Stimulated activated CD8-positive, alpha-beta memory T cell treated with anti-CD3 and anti-CD28 coated beads, Interleukin-15, amount 100 ng/mL, for 1 hour (primary cell): ENCODE results near the gene RIPK4.
"Not testable (repeated sequence)": the region's sequence is repeated elsewhere in the genome, so short reads cannot be mapped to it uniquely, and the experiment has no call there.

Source experiments
- DNase-seq: peaks from one replicate; pipeline ENCODE4 v3.0.0-alpha.2; 2020; ENCODE audit warnings: low read depth

RIPK4 gene

GRCh38 chr21:41714299-41714865 lies 52.5 kb downstream of the RIPK4 start:
- not testable (repeated sequence) for DNase-seq

- no peak for DNase-seq
Observed at GRCh38 chr21:41713495-41714281, 53.2 kb downstream of the RIPK4 start.

GRCh38 chr21:41712730-41713129 lies 54.1 kb downstream of the RIPK4 start:
- DNase-seq: no peak

GRCh38 chr21:41712201-41712600 lies 54.7 kb downstream of the RIPK4 start:
- DNase-seq: no peak

GRCh38 chr21:41711416-41712007 lies 55.3 kb downstream of the RIPK4 start:
- DNase-seq: no peak

GRCh38 chr21:41710823-41711160 lies 56.1 kb downstream of the RIPK4 start:
- no peak for DNase-seq

- no peak for DNase-seq
Observed at GRCh38 chr21:41709965-41710822, 56.7 kb downstream of the RIPK4 start.

GRCh38 chr21:41709166-41709565 lies 57.7 kb downstream of the RIPK4 start:
- DNase-seq: no peak

GRCh38 chr21:41707960-41708330 lies 58.9 kb downstream of the RIPK4 start:
- DNase-seq: no peak

- no peak for DNase-seq
Observed at GRCh38 chr21:41707231-41707959, 59.5 kb downstream of the RIPK4 start.

- DNase-seq: no peak
Observed at GRCh38 chr21:41706678-41707077, 60.2 kb downstream of the RIPK4 start.

GRCh38 chr21:41706263-41706639 lies 60.6 kb downstream of the RIPK4 start:
- DNase-seq: no peak

- DNase-seq: no peak
Observed at GRCh38 chr21:41705546-41706262, 61.1 kb downstream of the RIPK4 start.

GRCh38 chr21:41703857-41704501 lies 62.9 kb downstream of the RIPK4 start:
- no peak for DNase-seq

GRCh38 chr21:41701749-41702148 lies 65.1 kb downstream of the RIPK4 start:
- DNase-seq: no peak

- no peak for DNase-seq
Observed at GRCh38 chr21:41699311-41699710, 67.5 kb downstream of the RIPK4 start.

- no peak for DNase-seq
Observed at GRCh38 chr21:41698071-41698470, 68.8 kb downstream of the RIPK4 start.

GRCh38 chr21:41695513-41695912 lies 71.3 kb downstream of the RIPK4 start:
- no peak for DNase-seq

- DNase-seq: not testable (repeated sequence)
Observed at GRCh38 chr21:41694042-41694441, 72.8 kb downstream of the RIPK4 start.

GRCh38 chr21:41692185-41692565 lies 74.7 kb downstream of the RIPK4 start:
- DNase-seq: no peak
